A673 (cell line): Measurements from ENCODE around the gene FCRLB.

Source experiments
- EZH2 ChIP-seq: fragments of 200-600 bp; sonication (generic); IDR thresholded peaks from 2 replicates; pipeline ENCODE4 v1.6.1; 2017; ENCODE audit warnings: borderline replicate concordance, low read depth, mild to moderate bottlenecking, mixed read lengths, antibody characterized with exemption, low read length; ENCODE audit not compliant: poor library complexity, severe bottlenecking
- TF ChIP-seq, protein P1 (sequence below): fragments of 300-800, 200-600 bp; sonication (generic); conservative IDR thresholded peaks from 2 replicates; pipeline ENCODE4 v1.5.1; 2017; ENCODE audit warnings: low read depth, mild to moderate bottlenecking, antibody characterized with exemption, low read length, moderate library complexity, mixed read lengths

DNA sequence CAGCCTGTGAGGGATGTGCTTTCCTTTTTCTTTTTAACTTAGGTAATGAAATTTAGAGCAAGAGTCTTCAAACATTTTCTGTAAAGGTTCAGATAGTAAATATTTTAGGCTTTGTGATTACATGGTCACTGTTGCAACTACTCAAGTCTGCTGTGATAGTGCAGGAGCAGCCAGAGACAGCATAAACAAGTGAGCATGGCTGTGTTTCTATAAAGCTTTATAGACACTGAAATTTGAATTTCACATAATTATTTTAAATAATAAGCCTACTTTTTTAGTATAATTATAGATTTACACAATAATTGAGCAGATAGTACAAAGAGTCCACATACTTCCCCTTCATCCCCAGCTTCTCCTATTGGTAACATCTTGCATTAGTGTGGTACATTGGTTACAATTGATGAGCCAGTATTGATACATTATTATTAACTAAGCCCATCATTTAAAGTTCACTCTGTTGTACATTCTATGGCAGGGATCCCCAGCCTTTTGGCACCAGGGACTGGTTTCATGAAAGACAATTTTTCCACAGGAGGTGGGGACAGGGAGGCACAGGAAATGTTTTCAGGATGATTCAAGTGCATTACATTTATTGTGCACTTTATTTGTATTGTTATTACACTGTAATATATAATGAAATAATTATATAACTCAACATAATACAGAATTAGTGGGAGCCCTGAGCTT is 47.8 kb downstream of the FCRLB start:
- TF ChIP-seq, protein P1, sequence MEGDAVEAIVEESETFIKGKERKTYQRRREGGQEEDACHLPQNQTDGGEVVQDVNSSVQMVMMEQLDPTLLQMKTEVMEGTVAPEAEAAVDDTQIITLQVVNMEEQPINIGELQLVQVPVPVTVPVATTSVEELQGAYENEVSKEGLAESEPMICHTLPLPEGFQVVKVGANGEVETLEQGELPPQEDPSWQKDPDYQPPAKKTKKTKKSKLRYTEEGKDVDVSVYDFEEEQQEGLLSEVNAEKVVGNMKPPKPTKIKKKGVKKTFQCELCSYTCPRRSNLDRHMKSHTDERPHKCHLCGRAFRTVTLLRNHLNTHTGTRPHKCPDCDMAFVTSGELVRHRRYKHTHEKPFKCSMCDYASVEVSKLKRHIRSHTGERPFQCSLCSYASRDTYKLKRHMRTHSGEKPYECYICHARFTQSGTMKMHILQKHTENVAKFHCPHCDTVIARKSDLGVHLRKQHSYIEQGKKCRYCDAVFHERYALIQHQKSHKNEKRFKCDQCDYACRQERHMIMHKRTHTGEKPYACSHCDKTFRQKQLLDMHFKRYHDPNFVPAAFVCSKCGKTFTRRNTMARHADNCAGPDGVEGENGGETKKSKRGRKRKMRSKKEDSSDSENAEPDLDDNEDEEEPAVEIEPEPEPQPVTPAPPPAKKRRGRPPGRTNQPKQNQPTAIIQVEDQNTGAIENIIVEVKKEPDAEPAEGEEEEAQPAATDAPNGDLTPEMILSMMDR: no peak
- TF ChIP-seq EZH2: no peak
